ENCODE measurements around the gene ARID5B.

GRCh38 chr10:62012318-62012717 is 110.8 kb downstream of the ARID5B start:
- TF ChIP-seq SIN3A (IDR thresholded peaks at IDR 0.05; ENCODE audit: borderline replicate concordance, low read depth, low read length) (no peak), CTCF (IDR thresholded peaks at IDR 0.05) (no peak), NFIC (IDR thresholded peaks at IDR 0.05; ENCODE audit: borderline replicate concordance) (no peak), MAX (IDR thresholded peaks at IDR 0.05; ENCODE audit: low read depth) (no peak)
- TF ChIP-seq, protein P1, sequence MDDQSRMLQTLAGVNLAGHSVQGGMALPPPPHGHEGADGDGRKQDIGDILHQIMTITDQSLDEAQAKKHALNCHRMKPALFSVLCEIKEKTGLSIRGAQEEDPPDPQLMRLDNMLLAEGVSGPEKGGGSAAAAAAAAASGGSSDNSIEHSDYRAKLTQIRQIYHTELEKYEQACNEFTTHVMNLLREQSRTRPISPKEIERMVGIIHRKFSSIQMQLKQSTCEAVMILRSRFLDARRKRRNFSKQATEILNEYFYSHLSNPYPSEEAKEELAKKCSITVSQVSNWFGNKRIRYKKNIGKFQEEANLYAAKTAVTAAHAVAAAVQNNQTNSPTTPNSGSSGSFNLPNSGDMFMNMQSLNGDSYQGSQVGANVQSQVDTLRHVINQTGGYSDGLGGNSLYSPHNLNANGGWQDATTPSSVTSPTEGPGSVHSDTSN (IDR thresholded peaks at IDR 0.05), result no peak
